ENCODE data around the gene FOXQ1. TPM values are rescaled to one million over a fixed set of nuclear protein-coding genes. Genes with fewer than 3 reads are reported as not detected.

FOXQ1 gene
- total and polyA plus RNA-seq, 2 of the 13 experiments (the other 11 are each of a cell fraction or from before 2014, with no cell fraction given): 35.2 to 39.8 TPM

DNA sequence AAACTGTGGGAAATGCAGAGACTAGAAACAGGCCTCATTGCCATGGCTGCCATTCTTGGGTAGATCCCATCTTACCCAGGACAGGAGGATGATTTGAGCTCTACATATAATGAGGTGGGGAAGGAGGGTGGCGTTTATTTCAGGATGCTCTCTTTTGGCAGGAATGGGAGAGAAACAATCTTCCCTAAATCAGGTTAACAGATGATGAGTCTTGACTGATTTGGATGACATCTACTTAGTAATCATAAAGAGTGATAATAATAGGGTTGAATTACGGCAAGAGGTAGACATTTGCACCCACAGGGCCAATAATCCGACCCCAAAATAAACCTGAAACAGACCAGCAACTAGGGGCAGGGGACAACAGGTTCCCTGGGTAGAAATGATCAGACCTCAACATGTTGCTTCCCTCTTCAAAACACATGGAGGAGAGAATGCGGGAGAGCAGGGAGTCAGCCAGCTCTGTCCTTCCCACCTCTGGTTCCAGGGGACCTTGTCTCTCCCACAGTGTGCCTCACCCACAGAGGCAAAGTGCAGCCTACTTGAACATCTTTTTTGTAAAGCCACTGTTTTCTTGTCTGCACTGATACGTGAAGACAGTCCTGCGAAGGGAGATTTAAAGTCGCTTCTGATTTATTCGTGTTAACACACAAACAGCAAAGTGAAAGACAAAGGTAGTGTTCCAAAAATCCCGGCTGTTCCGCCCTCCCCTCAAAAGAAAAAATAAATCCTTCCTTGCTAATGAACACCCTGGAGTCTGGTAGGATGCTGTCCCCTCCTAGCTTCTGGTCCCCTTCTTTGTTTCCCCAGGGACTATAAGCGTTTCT, 3.9 kb downstream of the FOXQ1 start (continued):
- TF ChIP-seq, protein P1, sequence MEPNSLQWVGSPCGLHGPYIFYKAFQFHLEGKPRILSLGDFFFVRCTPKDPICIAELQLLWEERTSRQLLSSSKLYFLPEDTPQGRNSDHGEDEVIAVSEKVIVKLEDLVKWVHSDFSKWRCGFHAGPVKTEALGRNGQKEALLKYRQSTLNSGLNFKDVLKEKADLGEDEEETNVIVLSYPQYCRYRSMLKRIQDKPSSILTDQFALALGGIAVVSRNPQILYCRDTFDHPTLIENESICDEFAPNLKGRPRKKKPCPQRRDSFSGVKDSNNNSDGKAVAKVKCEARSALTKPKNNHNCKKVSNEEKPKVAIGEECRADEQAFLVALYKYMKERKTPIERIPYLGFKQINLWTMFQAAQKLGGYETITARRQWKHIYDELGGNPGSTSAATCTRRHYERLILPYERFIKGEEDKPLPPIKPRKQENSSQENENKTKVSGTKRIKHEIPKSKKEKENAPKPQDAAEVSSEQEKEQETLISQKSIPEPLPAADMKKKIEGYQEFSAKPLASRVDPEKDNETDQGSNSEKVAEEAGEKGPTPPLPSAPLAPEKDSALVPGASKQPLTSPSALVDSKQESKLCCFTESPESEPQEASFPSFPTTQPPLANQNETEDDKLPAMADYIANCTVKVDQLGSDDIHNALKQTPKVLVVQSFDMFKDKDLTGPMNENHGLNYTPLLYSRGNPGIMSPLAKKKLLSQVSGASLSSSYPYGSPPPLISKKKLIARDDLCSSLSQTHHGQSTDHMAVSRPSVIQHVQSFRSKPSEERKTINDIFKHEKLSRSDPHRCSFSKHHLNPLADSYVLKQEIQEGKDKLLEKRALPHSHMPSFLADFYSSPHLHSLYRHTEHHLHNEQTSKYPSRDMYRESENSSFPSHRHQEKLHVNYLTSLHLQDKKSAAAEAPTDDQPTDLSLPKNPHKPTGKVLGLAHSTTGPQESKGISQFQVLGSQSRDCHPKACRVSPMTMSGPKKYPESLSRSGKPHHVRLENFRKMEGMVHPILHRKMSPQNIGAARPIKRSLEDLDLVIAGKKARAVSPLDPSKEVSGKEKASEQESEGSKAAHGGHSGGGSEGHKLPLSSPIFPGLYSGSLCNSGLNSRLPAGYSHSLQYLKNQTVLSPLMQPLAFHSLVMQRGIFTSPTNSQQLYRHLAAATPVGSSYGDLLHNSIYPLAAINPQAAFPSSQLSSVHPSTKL (CRISPR knock-in tag; IDR thresholded peaks at IDR 0.05): peak; percentile 21; the same call in 1 of the 2 replicates
- 0 out of 2 replicates have a peak, but pooled peaks have one; percentile 41 for TF ChIP-seq SP140L (CRISPR knock-in tag; IDR thresholded peaks at IDR 0.05; ENCODE audit: borderline replicate concordance)
- TF ChIP-seq ZSCAN21 (CRISPR knock-in tag; IDR thresholded peaks at IDR 0.05; ENCODE audit: borderline replicate concordance): 0 out of 2 replicates have a peak, but pooled peaks have one; percentile 30
- TF ChIP-seq ZNF652 (CRISPR knock-in tag; IDR thresholded peaks at IDR 0.05; ENCODE audit: borderline replicate concordance, low read depth): no peak
- TF ChIP-seq, protein P2, sequence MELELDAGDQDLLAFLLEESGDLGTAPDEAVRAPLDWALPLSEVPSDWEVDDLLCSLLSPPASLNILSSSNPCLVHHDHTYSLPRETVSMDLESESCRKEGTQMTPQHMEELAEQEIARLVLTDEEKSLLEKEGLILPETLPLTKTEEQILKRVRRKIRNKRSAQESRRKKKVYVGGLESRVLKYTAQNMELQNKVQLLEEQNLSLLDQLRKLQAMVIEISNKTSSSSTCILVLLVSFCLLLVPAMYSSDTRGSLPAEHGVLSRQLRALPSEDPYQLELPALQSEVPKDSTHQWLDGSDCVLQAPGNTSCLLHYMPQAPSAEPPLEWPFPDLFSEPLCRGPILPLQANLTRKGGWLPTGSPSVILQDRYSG (CRISPR knock-in tag; IDR thresholded peaks at IDR 0.05): no peak; the same call in 1 of the 2 replicates
- no peak for TF ChIP-seq ZNF20 (CRISPR knock-in tag; IDR thresholded peaks at IDR 0.05)
- peak; percentile 75 for TF ChIP-seq RBFOX2 (IDR thresholded peaks at IDR 0.05; ENCODE audit: low read depth, low read length)
- peak; percentile 57; the same call in 1 of the 2 replicates for TF ChIP-seq IRF2 (CRISPR knock-in tag; IDR thresholded peaks at IDR 0.05)
- TF ChIP-seq ELF4 (CRISPR knock-in tag; IDR thresholded peaks at IDR 0.05; ENCODE audit: borderline replicate concordance): no peak
- no peak; the same call in 1 of the 2 replicates for TF ChIP-seq NCOA2 (CRISPR knock-in tag; IDR thresholded peaks at IDR 0.05)
- TF ChIP-seq ZNF616 (CRISPR knock-in tag; IDR thresholded peaks at IDR 0.05; ENCODE audit: low read depth): no peak
- peak; percentile 59 for TF ChIP-seq TEAD3 (CRISPR knock-in tag; optimal IDR thresholded peaks at IDR 0.05; ENCODE audit: borderline replicate concordance)
- no peak for TF ChIP-seq PHB2 (IDR thresholded peaks at IDR 0.05; ENCODE audit: partially characterized antibody)
- peak; percentile 30; the same call in 1 of the 2 replicates for TF ChIP-seq ZNF615 (CRISPR knock-in tag; IDR thresholded peaks at IDR 0.05; ENCODE audit: borderline replicate concordance)
- no peak for TF ChIP-seq ZNF737 (CRISPR knock-in tag; IDR thresholded peaks at IDR 0.05; ENCODE audit: borderline replicate concordance)
- TF ChIP-seq, protein P3, sequence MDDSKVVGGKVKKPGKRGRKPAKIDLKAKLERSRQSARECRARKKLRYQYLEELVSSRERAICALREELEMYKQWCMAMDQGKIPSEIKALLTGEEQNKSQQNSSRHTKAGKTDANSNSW (CRISPR knock-in tag; IDR thresholded peaks at IDR 0.05; ENCODE audit: borderline replicate concordance): no peak
- 0 out of 2 replicates have a peak, but pooled peaks have one; percentile 7 for TF ChIP-seq KLF6 (CRISPR knock-in tag; IDR thresholded peaks at IDR 0.05)
- TF ChIP-seq ZNF501 (CRISPR knock-in tag; IDR thresholded peaks at IDR 0.05): no peak
- 0 out of 2 replicates have a peak, but pooled peaks have one; percentile 8 for TF ChIP-seq TAF1 (CRISPR knock-in tag; IDR thresholded peaks at IDR 0.05)
- no peak for TF ChIP-seq PRMT3 (CRISPR knock-in tag; IDR thresholded peaks at IDR 0.05; ENCODE audit: borderline replicate concordance, low read depth)
- no peak for TF ChIP-seq SRF (IDR thresholded peaks at IDR 0.05; ENCODE audit: low read depth, low read length)
- TF ChIP-seq DNMT1 (CRISPR knock-in tag; IDR thresholded peaks at IDR 0.05): no peak
- no peak for TF ChIP-seq HMGA1 (CRISPR knock-in tag; conservative IDR thresholded peaks at IDR 0.05)
